ENCODE data around the gene POPDC2. TPM values are rescaled to one million over a fixed set of nuclear protein-coding genes. Genes with fewer than 3 reads are reported as not detected.

The POPDC2 gene
- total and polyA plus RNA-seq, 2 donors (not counting 3 experiments of a cell fraction or from before 2014, with no cell fraction given): 0.57 to 0.66 TPM

DNA sequence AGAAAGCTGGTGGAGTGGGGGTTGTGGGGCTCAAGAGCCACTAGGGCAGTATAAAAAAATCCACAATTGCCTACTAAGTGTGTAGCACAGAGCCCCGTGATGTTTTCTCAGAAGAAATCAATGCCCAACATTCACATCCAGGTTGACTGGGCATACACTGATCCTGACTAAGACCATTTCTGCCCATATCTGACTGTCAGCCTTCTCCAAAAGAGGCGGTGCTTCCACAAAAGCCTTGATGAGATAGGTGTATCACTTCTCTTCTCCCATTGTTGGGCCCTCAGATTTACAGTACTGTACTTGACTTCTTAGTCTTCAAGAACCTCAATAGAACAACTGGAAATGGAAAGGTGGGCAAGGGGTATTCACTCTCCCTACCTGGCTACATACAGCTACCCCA, 1.4 kb downstream of the POPDC2 start:
- DNase-seq (ENCODE audit: low read depth, low spot score) (no peak), FAIRE-seq (no peak)
- no peaks in the 10 kb centered on the region for H3K79me2 ChIP-seq (ENCODE audit: control insufficient read depth, insufficient read depth, low read length)
- dilution Hi-C loops (cut with MboI; ENCODE audit: extremely low pct_ligation_motif_present, low sequenced_read_pairs) (no loop called here), intact Hi-C loops (cut with micrococcal nuclease) (no loop called here)
- no peak overlapping the region for H3K4me3 ChIP-seq (replicated peaks in 1 of 3; ENCODE audit: insufficient read depth in 1 of 3, low read depth in 1 of 3, low read length in 3 of 3)
- H3K4me2 ChIP-seq (ENCODE audit: insufficient read depth, low read length): no peak overlapping the region
- no peaks in the 10 kb centered on the region for H3K4me1 ChIP-seq (ENCODE audit: control insufficient read depth, extremely low read depth, insufficient read depth, low read length)
- H3K27me3 ChIP-seq (ENCODE audit: control insufficient read depth in 2 of 2, insufficient read depth in 2 of 2, low read length in 2 of 2): peaks cover 0 to 6% of the 10 kb centered on the region in 2 experiments
- no peaks in the 10 kb centered on the region for H3K9me3 ChIP-seq (replicated peaks; ENCODE audit: control insufficient read depth, insufficient read depth, low read length)
- no TSS peak for BruUV-seq (replicated peaks)
- no peak for TF ChIP-seq EZH2 (IDR thresholded peaks at IDR 0.05; ENCODE audit: borderline replicate concordance, low read depth, low read length, severe bottlenecking)
- no peak overlapping the region for H3K27ac ChIP-seq (ENCODE audit: insufficient read depth, low read depth, low read length)
- H3K9me1 ChIP-seq (replicated peaks; ENCODE audit: control insufficient read depth, extremely low read depth, insufficient read depth, low read length): no peaks in the 10 kb centered on the region
- ChIA-PET CTCF (no interaction called here), POLR2A (no interaction called here)
- H3K9ac ChIP-seq (replicated peaks; ENCODE audit: extremely low read depth, insufficient read depth, low read length): no peak overlapping the region
- H4K20me1 ChIP-seq (replicated peaks; ENCODE audit: control insufficient read depth, extremely low read depth, insufficient read depth, low read length): no peaks in the 10 kb centered on the region
- no peak overlapping the region for H2AFZ ChIP-seq (ENCODE audit: low read depth, low read length)
- no peaks in the 10 kb centered on the region for H3K36me3 ChIP-seq (ENCODE audit: control insufficient read depth in 2 of 2, extremely low read depth in 1 of 2, insufficient read depth in 2 of 2, low read length in 2 of 2)

DNA sequence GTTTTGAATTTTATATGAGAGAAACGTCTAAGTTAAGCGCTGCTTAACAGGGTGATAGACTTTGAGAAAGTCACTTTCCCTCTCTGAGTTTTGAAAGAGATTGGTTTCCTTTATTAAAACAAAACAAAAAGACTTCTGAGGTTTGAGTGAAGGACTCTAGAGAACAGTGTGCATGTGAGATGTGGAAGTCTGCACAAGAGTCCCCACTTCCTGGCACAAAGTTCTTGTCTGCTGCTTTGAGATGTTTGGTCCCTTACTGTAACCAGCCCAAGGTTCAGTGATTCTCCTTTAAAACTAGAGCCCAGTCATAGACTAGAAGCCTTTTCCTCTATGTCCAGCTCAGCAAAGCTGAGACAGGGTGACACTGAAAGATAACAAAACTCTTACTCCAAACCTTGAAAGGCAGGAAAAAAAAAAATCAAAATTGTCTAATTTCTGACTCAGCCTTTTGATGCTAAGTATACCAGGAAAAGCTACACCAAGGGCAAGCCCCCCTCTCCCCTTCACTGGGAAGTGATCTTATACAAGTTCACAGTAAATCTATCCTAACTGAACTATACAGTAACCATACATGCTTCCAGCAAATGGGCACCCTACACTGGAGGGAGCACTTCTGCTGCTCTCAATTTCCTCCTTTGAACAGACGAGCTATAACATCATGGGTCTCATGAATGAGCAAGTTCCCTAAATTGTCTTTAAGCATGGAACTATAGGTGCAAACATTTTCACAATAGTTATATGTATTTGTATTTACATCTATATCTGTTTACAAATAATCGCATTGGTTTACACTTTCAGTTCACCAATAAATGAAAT, 2.3 kb downstream of the POPDC2 start:
- ChIA-PET POLR2A (no interaction called here), CTCF (interaction anchor here (0.6 kb wide), 1 partner anchor 77 kb away, joined by 3 read pairs; no protein-coding TSS in a partner anchor)
- Histone ChIP-seq H3K4me1 (ENCODE audit: control insufficient read depth, extremely low read depth, insufficient read depth, low read length) (no peaks in the 10 kb centered on the region), H3K36me3 (ENCODE audit: control insufficient read depth in 2 of 2, extremely low read depth in 1 of 2, insufficient read depth in 2 of 2, low read length in 2 of 2) (no peaks in the 10 kb centered on the region), H3K9ac (replicated peaks; ENCODE audit: extremely low read depth, insufficient read depth, low read length) (no peak overlapping the region), H3K27me3 (ENCODE audit: control insufficient read depth in 2 of 2, insufficient read depth in 2 of 2, low read length in 2 of 2) (peaks cover 0 to 6% of the 10 kb centered on the region in 2 experiments), H3K4me3 (replicated peaks in 1 of 3; ENCODE audit: insufficient read depth in 1 of 3, low read depth in 1 of 3, low read length in 3 of 3) (no peak overlapping the region), H3K9me3 (replicated peaks; ENCODE audit: control insufficient read depth, insufficient read depth, low read length) (no peaks in the 10 kb centered on the region), H3K9me1 (replicated peaks; ENCODE audit: control insufficient read depth, extremely low read depth, insufficient read depth, low read length) (no peaks in the 10 kb centered on the region), H3K79me2 (ENCODE audit: control insufficient read depth, insufficient read depth, low read length) (no peaks in the 10 kb centered on the region), H2AFZ (ENCODE audit: low read depth, low read length) (no peak overlapping the region), H4K20me1 (replicated peaks; ENCODE audit: control insufficient read depth, extremely low read depth, insufficient read depth, low read length) (no peaks in the 10 kb centered on the region), H3K4me2 (ENCODE audit: insufficient read depth, low read length) (no peak overlapping the region), H3K27ac (ENCODE audit: insufficient read depth, low read depth, low read length) (no peak overlapping the region)
- no peak for DNase-seq (ENCODE audit: low read depth, low spot score)
- dilution Hi-C loops (cut with MboI; ENCODE audit: extremely low pct_ligation_motif_present, low sequenced_read_pairs) (no loop called here), intact Hi-C loops (cut with micrococcal nuclease) (no loop called here)
- FAIRE-seq: no peak
- TF ChIP-seq EZH2 (IDR thresholded peaks at IDR 0.05; ENCODE audit: borderline replicate concordance, low read depth, low read length, severe bottlenecking) (no peak), JUN (IDR thresholded peaks at IDR 0.05; ENCODE audit: borderline replicate concordance, insufficient read depth, insufficient read length, low read depth) (no peak), MYC (IDR thresholded peaks at IDR 0.05; ENCODE audit: low read depth, low read length) (no peak), GATA2 (IDR thresholded peaks at IDR 0.05; ENCODE audit: insufficient read depth, insufficient read length, low read depth, low read length) (no peak), POLR2A (IDR thresholded peaks at IDR 0.05; ENCODE audit: low read depth, low read length) (no peak), POLR2AphosphoS5 (IDR thresholded peaks at IDR 0.05; ENCODE audit: insufficient read depth, low read depth, low read length) (no peak), FOS (IDR thresholded peaks at IDR 0.05; ENCODE audit: borderline replicate concordance, insufficient read depth, low read length) (no peak)
- TF ChIP-seq, protein P1, sequence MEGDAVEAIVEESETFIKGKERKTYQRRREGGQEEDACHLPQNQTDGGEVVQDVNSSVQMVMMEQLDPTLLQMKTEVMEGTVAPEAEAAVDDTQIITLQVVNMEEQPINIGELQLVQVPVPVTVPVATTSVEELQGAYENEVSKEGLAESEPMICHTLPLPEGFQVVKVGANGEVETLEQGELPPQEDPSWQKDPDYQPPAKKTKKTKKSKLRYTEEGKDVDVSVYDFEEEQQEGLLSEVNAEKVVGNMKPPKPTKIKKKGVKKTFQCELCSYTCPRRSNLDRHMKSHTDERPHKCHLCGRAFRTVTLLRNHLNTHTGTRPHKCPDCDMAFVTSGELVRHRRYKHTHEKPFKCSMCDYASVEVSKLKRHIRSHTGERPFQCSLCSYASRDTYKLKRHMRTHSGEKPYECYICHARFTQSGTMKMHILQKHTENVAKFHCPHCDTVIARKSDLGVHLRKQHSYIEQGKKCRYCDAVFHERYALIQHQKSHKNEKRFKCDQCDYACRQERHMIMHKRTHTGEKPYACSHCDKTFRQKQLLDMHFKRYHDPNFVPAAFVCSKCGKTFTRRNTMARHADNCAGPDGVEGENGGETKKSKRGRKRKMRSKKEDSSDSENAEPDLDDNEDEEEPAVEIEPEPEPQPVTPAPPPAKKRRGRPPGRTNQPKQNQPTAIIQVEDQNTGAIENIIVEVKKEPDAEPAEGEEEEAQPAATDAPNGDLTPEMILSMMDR (IDR thresholded peaks at IDR 0.05; ENCODE audit: extremely low read depth in 1 of 2, insufficient read depth in 1 of 2, low read depth in 1 of 2, low read length in 2 of 2): no peak
- TF ChIP-seq, protein P2, sequence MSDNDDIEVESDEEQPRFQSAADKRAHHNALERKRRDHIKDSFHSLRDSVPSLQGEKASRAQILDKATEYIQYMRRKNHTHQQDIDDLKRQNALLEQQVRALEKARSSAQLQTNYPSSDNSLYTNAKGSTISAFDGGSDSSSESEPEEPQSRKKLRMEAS (IDR thresholded peaks at IDR 0.05; ENCODE audit: insufficient read depth, insufficient read length): no peak
- BruUV-seq (replicated peaks): no TSS peak

Measured in endothelial cell of umbilical vein (primary cell).